Occipital lobe (tissue), 2 donors: ENCODE results near the gene C1QTNF9. TPM values are rescaled to one million over a fixed set of nuclear protein-coding genes. Genes with fewer than 3 reads are reported as not detected.
"Not testable (repeated sequence)": the region's sequence is repeated elsewhere in the genome, so short reads cannot be mapped to it uniquely, and the experiment has no call there.

Source experiments
- DNase-seq: peaks from one replicate; lab custom pipeline; 2025; lab: John Stamatoyannopoulos, UW
- total RNA-seq: library from RNA; depleted of rRNA; stranded (reverse); fragments of >200 nt; gene quantifications from one replicate; pipeline ENCODE4 v1.2.3, GENCODE V29; 2014

C1QTNF9 gene
- total RNA-seq, 1 donor from 2014 or later = not detected

- DNase-seq = no peak
Measured at GRCh38 chr13:24361113-24361512, 51.7 kb downstream of the C1QTNF9 start.

- DNase-seq = no peak
Measured at GRCh38 chr13:24361852-24362366, 52.5 kb downstream of the C1QTNF9 start.

GRCh38 chr13:24362435-24362952 lies 53.1 kb downstream of the C1QTNF9 start:
- no peak for DNase-seq

GRCh38 chr13:24365191-24365590 lies 55.8 kb downstream of the C1QTNF9 start:
- DNase-seq = no peak

GRCh38 chr13:24366315-24366714 lies 56.9 kb downstream of the C1QTNF9 start:
- DNase-seq = not testable (repeated sequence)

GRCh38 chr13:24371273-24371672 lies 61.9 kb downstream of the C1QTNF9 start:
- DNase-seq = not testable (repeated sequence)

Other genes with a start within 250 kb of the C1QTNF9 start
- gene SPATA13, start 148.9 kb upstream of the C1QTNF9 start, total RNA-seq = 20.0 TPM
- 6.4 TPM for gene PARP4, start 203.2 kb downstream of the C1QTNF9 start, total RNA-seq